ENCODE measurements around the gene DPM1.
A peak's percentile ranks its signal among the peaks of the same experiment; 100 is the strongest.

The DPM1 gene

DNA sequence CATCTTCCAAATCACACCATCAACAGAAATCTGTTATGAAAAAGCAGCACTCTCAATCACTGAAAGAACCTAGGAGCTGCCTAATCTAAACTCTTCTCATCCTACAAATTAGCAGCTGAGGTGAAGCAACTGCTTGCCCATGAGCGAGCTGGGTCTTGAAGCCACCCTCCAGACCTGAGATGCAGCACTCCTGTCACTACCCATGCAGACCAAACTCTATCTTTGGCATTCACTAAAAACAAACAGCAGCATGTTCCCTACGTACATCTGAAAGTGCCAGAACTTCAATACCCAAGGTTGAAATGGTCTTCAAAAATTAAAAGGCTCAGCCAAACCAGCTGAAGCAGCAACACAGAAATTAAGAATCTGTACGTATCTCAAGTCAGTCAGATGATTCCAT, 41.4 kb downstream of the DPM1 start:
- TF ChIP-seq, protein P1, sequence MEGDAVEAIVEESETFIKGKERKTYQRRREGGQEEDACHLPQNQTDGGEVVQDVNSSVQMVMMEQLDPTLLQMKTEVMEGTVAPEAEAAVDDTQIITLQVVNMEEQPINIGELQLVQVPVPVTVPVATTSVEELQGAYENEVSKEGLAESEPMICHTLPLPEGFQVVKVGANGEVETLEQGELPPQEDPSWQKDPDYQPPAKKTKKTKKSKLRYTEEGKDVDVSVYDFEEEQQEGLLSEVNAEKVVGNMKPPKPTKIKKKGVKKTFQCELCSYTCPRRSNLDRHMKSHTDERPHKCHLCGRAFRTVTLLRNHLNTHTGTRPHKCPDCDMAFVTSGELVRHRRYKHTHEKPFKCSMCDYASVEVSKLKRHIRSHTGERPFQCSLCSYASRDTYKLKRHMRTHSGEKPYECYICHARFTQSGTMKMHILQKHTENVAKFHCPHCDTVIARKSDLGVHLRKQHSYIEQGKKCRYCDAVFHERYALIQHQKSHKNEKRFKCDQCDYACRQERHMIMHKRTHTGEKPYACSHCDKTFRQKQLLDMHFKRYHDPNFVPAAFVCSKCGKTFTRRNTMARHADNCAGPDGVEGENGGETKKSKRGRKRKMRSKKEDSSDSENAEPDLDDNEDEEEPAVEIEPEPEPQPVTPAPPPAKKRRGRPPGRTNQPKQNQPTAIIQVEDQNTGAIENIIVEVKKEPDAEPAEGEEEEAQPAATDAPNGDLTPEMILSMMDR (IDR thresholded peaks at IDR 0.05; ENCODE audit: low read depth, low read length, missing control alignments), result no peak
- no peak overlapping the region for H3K4me3 ChIP-seq (replicated peaks; ENCODE audit: low read depth, low read length)
- no peak for DNase-seq (ENCODE audit: extremely low read depth, low read depth)

DNA sequence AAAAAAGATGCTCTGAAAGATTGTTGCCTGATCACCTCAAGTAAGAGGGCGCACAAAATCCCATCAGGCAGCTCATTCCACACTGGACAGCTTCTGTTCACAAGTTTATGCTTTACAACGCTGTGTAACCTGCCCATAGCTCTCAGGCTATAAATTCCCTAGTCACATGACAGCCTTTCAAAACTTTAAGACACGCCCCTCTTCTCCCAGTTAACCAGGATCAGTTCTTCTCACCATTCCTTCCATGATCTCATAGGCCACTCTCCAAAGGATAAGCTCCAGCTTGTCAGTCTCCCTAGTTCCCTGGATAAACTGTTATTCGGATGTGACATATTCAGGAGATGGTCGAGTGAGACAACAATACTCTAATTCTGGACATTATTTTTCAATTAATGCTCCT, 42.1 kb downstream of the DPM1 start:
- TF ChIP-seq, protein P1 (IDR thresholded peaks at IDR 0.05; ENCODE audit: low read depth, low read length, missing control alignments), result no peak
- no peak overlapping the region for H3K4me3 ChIP-seq (replicated peaks; ENCODE audit: low read depth, low read length)
- no peak for DNase-seq (ENCODE audit: extremely low read depth, low read depth)

DNA sequence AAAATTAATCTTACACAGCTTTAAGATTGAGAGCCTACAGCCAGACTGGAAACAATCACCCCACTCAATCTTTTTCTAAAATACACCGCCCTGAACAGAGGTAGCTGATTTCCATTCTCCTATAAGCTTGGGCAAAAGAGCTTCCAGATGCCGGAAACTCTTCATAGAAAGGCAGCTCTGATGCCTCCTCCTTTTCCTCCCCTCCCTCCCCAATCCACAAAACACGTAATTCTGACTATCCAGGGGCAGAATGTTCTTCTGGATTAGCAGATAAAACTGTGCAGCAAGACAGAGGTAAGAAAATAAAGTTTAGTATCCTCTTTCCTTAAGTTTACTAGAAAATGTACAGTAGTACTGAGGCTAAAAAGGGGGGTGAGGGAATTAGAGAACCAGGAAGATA, 42.9 kb downstream of the DPM1 start:
- DNase-seq (ENCODE audit: extremely low read depth, low read depth), result no peak

DNA sequence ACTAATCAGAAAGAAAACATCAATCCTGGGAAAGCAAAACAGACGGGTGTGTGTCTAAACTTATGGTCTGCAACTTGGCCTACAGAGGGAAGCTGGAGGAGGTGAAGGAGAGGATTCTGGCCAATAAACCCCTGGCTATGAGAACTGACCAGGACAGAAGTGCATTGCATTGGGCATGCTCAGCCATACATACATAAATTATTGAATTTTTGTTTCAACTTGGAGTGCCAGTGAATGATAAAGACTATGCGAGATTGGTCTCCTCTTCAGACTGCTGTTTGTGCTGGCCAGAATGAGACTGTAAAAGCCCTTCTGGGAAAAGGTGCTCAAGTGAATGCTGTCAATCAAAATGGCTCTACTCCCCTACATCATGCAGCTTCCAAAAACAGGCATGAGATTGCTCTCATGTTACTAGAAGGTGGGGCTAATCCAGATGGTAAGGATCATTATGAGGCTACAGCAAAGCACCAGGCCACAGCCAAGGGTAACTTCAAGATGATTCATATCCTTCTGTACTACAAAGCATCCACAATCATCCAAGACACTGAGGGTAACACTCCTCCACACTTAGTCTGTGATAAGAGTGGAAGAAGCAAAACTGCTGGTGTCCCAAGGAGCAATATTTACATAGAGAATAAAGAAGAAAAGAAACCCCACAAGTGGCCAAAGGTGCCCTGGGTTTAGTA, 44.5 kb downstream of the DPM1 start:
- H3K4me3 ChIP-seq (replicated peaks; ENCODE audit: low read depth, low read length), result no peak overlapping the region
- DNase-seq (ENCODE audit: extremely low read depth, low read depth), result peak; percentile 65
- TF ChIP-seq, protein P1 (IDR thresholded peaks at IDR 0.05; ENCODE audit: low read depth, low read length, missing control alignments), result no peak

More for the DNA sequence above, 42.9 kb downstream of the DPM1 start:
- TF ChIP-seq, protein P1 (IDR thresholded peaks at IDR 0.05; ENCODE audit: low read depth, low read length, missing control alignments), result no peak
- no peak overlapping the region for H3K4me3 ChIP-seq (replicated peaks; ENCODE audit: low read depth, low read length)

DNA sequence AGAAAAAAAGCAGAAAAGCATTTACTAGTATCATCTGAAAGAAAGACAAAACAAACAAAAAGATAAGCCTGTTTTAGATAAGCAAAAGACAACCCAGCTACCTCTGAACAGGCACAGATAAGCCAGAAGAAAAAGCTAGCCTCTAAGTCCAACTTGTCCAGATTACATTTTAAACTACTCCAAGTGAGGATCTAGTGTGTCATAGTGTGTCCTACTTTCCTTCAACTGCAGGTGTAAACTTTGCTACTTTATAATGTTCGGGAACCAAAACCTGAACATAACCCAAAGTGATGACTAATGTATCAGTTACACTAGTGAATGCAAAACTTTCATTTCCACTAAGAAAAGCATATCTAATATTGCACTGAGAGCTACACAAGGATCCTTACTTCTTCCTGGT, 46.6 kb downstream of the DPM1 start:
- TF ChIP-seq, protein P1 (IDR thresholded peaks at IDR 0.05; ENCODE audit: low read depth, low read length, missing control alignments), result no peak
- no peak for DNase-seq (ENCODE audit: extremely low read depth, low read depth)
- 0 out of 2 replicates have a peak overlapping the region, but pooled peaks have one; percentile 3 for H3K4me3 ChIP-seq (replicated peaks; ENCODE audit: low read depth, low read length)

DNA sequence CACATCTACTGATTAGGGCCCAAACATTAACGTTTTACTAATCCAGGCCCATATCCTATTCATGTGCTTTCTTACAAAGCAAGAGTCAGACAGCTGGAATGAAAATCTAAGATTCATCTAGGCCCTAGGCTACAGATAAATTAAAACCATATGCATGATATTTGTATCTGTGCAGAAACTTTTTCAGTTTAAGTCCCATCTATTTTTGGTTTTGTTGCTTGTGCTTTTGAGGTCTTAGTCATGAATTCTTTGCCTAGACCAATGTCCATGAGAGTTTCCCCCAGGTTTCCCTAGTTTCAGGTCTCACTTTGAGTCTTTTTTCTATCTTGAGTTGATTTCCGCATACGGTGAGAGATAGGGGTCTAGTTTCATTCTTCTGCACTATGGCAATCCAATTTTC, 47.3 kb downstream of the DPM1 start:
- TF ChIP-seq, protein P1 (IDR thresholded peaks at IDR 0.05; ENCODE audit: low read depth, low read length, missing control alignments), result no peak
- no peak overlapping the region for H3K4me3 ChIP-seq (replicated peaks; ENCODE audit: low read depth, low read length)
- peak; percentile 85 for DNase-seq (ENCODE audit: extremely low read depth, low read depth)

DNA sequence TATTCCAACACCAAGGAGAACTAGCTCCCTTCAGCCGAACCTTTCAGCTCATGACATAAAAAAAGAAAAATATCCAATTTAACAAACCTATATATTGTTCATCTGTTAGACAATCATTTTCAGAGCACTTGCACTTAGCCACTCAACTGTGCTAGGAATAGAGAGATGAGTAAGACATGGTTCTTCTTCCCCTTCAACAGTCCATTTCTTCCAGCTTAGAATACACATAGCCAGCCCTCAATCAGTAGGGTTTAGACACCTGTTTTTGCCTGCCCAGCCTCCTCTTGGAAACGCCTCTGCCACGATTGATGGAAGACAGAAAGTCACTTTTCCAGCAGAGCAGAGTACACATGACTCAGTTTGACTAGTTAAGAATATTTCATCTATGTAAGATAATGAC, 48.9 kb downstream of the DPM1 start:
- no peak for DNase-seq (ENCODE audit: extremely low read depth, low read depth)
- TF ChIP-seq, protein P1 (IDR thresholded peaks at IDR 0.05; ENCODE audit: low read depth, low read length, missing control alignments), result no peak
- no peak overlapping the region for H3K4me3 ChIP-seq (replicated peaks; ENCODE audit: low read depth, low read length)

All from HFF-Myc (cell line).